Measurements from ENCODE around the gene RAP1GAP2.
"Not testable (repeated sequence)": the region's sequence is repeated elsewhere in the genome, so short reads cannot be mapped to it uniquely, and the experiment has no call there.

The RAP1GAP2 gene

GRCh38 chr17:2779545-2779944, 16.7 kb upstream of the RAP1GAP2 start:
- TF ChIP-seq CTCF (IDR thresholded peaks at IDR 0.05; ENCODE audit: extremely low read depth, insufficient read depth, missing control alignments) = no peak
- in situ Hi-C loops (cut with MboI; ENCODE audit: low pct_unique_long_range_greater_than_20kb, low sequenced_read_pairs, unreplicated experiment) = no loop called here
- no peak for DNase-seq (ENCODE audit: low spot score)

GRCh38 chr17:2780256-2780655, 16.0 kb upstream of the RAP1GAP2 start:
- no peak for TF ChIP-seq CTCF (IDR thresholded peaks at IDR 0.05; ENCODE audit: extremely low read depth, insufficient read depth, missing control alignments)
- in situ Hi-C loops (cut with MboI; ENCODE audit: low pct_unique_long_range_greater_than_20kb, low sequenced_read_pairs, unreplicated experiment) = no loop called here
- no peak for DNase-seq (ENCODE audit: low spot score)

- in situ Hi-C loops (cut with MboI; ENCODE audit: low pct_unique_long_range_greater_than_20kb, low sequenced_read_pairs, unreplicated experiment) = no loop called here
- no peak for DNase-seq (ENCODE audit: low spot score)
- TF ChIP-seq CTCF (IDR thresholded peaks at IDR 0.05; ENCODE audit: extremely low read depth, insufficient read depth, missing control alignments) = no peak
Observed at GRCh38 chr17:2780931-2781454, 15.2 kb upstream of the RAP1GAP2 start.

- DNase-seq (ENCODE audit: low spot score); in situ Hi-C loops (cut with MboI; ENCODE audit: low pct_unique_long_range_greater_than_20kb, low sequenced_read_pairs, unreplicated experiment): not testable (repeated sequence)
Observed at GRCh38 chr17:2781598-2781997, 14.6 kb upstream of the RAP1GAP2 start.

- no peak for TF ChIP-seq CTCF (IDR thresholded peaks at IDR 0.05; ENCODE audit: extremely low read depth, insufficient read depth, missing control alignments)
- in situ Hi-C loops (cut with MboI; ENCODE audit: low pct_unique_long_range_greater_than_20kb, low sequenced_read_pairs, unreplicated experiment) = no loop called here
- DNase-seq (ENCODE audit: low spot score) = no peak
Observed at GRCh38 chr17:2782055-2782454, 14.2 kb upstream of the RAP1GAP2 start.

- DNase-seq (ENCODE audit: low spot score) = no peak
- in situ Hi-C loops (cut with MboI; ENCODE audit: low pct_unique_long_range_greater_than_20kb, low sequenced_read_pairs, unreplicated experiment) = no loop called here
- no peak for TF ChIP-seq CTCF (IDR thresholded peaks at IDR 0.05; ENCODE audit: extremely low read depth, insufficient read depth, missing control alignments)
Observed at GRCh38 chr17:2783310-2784030, 12.8 kb upstream of the RAP1GAP2 start.

- TF ChIP-seq CTCF (IDR thresholded peaks at IDR 0.05; ENCODE audit: extremely low read depth, insufficient read depth, missing control alignments) = no peak
- in situ Hi-C loops (cut with MboI; ENCODE audit: low pct_unique_long_range_greater_than_20kb, low sequenced_read_pairs, unreplicated experiment) = no loop called here
- no peak for DNase-seq (ENCODE audit: low spot score)
Observed at GRCh38 chr17:2784864-2785263, 11.4 kb upstream of the RAP1GAP2 start.

- in situ Hi-C loops (cut with MboI; ENCODE audit: low pct_unique_long_range_greater_than_20kb, low sequenced_read_pairs, unreplicated experiment); DNase-seq (ENCODE audit: low spot score): not testable (repeated sequence)
Observed at GRCh38 chr17:2785376-2785775, 10.9 kb upstream of the RAP1GAP2 start.
